Upper lobe of left lung (tissue), 4 donors: ENCODE measurements around the gene SLC23A2.

Experiments
- CTCF ChIP-seq, 6 experiments: fragments of 450-650 bp in 4 of 6; fragments of 200-600 bp in 2 of 6; sonication (generic) in 2 of 6; IDR thresholded peaks; one replicate each; pipeline ENCODE4 v1.5.1; 2016 to 2019; ENCODE audit warnings: antibody characterized with exemption in 6 of 6
- EP300 ChIP-seq, 4 donors: sonication (generic); formaldehyde crosslinking; IDR thresholded peaks; one replicate each; pipeline ENCODE4 v1.5.1; 2017; ENCODE audit warnings: antibody characterized with exemption in 4 of 4, control low read depth in 2 of 4
- POLR2A ChIP-seq, 4 donors: fragments of 450-650 bp; IDR thresholded peaks; one replicate each; pipeline ENCODE4 v1.5.1; 2016 to 2017; ENCODE audit warnings: antibody characterized with exemption in 4 of 4, mild to moderate bottlenecking in 2 of 4
- POLR2AphosphoS5 ChIP-seq, 2 donors: sonication (generic); formaldehyde crosslinking; IDR thresholded peaks; one replicate each; pipeline ENCODE4 v1.5.1; 2017; ENCODE audit warnings: antibody characterized with exemption in 2 of 2

- TF ChIP-seq CTCF (IDR thresholded peaks at IDR 0.05), result no peak
- no peak for TF ChIP-seq POLR2A (IDR thresholded peaks at IDR 0.05)
- no peak for TF ChIP-seq EP300 (IDR thresholded peaks at IDR 0.05)
- TF ChIP-seq POLR2AphosphoS5 (IDR thresholded peaks at IDR 0.05), result no peak
Measured at GRCh38 chr20:4950437-4950836, 50.9 kb downstream of the SLC23A2 start.
